MM.1S (cell line): ENCODE results near the gene HP.
"Not testable (repeated sequence)": the region's sequence is repeated elsewhere in the genome, so short reads cannot be mapped to it uniquely, and the experiment has no call there.

Experiments
- CTCF ChIP-seq: fragments of 300-600 bp; sonication (generic); IDR thresholded peaks from 2 replicates; pipeline ENCODE4 v1.5.1; 2016; ENCODE audit warnings: antibody characterized with exemption, low read length, mixed read lengths
- EZH2 ChIP-seq: fragments of 300-600 bp; sonication (generic); optimal IDR thresholded peaks from 2 replicates; pipeline ENCODE3; 2017; ENCODE audit warnings: low read depth, mild to moderate bottlenecking, antibody characterized with exemption, low read length, mixed read lengths
- EZH2phosphoT487 ChIP-seq: fragments of 300-600 bp; sonication (generic); IDR thresholded peaks from 2 replicates; pipeline ENCODE4 v1.6.1; 2018; ENCODE audit warnings: antibody characterized with exemption, low read length

GRCh38 chr16:72059060-72059459, 4.8 kb downstream of the HP start:
- not testable (repeated sequence) for TF ChIP-seq CTCF, EZH2phosphoT487, EZH2
